Keratinocyte (primary cell): ENCODE results near the gene JPT2.

Source experiments
- CTCF ChIP-seq, 3 experiments: IDR thresholded peaks in 1 of 3; conservative IDR thresholded peaks in 1 of 3; optimal IDR thresholded peaks in 1 of 3; 2 replicates in 2 of 3; 3 replicates in 1 of 3; pipeline versions ENCODE3 to v1.5.1; 2011; ENCODE audit warnings: low read length in 3 of 3, mild to moderate bottlenecking in 3 of 3, moderate library complexity in 2 of 3, control low read depth in 1 of 3, inconsistent platforms in 1 of 3; ENCODE audit not compliant: insufficient read depth in 2 of 3; ENCODE audit errors: extremely low read depth in 1 of 3
- EZH2 ChIP-seq: IDR thresholded peaks from one replicate; pipeline ENCODE4 v1.6.1; 2012; ENCODE audit warnings: inconsistent platforms, mild to moderate bottlenecking, low read length, moderate library complexity

- TF ChIP-seq CTCF (optimal IDR thresholded peaks at IDR 0.05 in 1 of 3, IDR thresholded peaks at IDR 0.05 in 1 of 3, conservative IDR thresholded peaks at IDR 0.05 in 1 of 3; ENCODE audit: extremely low read depth in 1 of 3, insufficient read depth in 2 of 3, low read length in 3 of 3) (peak; percentile 6 to 49 (median 18)), EZH2 (no peak)
Observed at GRCh38 chr16:1678500-1679098, 520 bp downstream of the JPT2 start.
